ENCODE measurements around the gene PSME1.

DNA sequence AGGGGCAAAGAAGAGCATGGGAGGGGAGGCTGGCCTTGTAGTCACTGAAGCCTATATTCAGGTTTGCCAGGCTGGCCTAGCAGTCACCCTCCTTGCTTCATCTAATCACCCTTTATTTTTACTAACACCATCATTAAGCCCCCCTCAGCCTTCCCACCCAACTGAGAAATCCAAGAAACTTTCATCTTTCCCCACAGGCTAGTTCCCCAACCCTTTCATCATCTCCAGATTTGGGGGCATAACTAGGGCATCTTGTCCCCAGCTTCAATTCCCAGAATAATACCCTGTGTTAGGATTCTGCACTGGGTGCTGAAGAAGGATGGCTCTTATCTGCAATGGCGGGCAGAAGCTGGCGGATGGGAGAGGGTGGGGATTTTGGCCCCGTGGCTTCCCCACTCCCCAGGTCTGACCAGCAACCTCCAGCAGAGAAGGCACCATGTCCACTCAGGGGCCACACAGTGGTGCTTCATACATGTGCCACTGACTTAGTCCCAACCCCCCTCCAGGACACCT is 35.0 kb upstream of the PSME1 start:
- TF ChIP-seq, protein P1, sequence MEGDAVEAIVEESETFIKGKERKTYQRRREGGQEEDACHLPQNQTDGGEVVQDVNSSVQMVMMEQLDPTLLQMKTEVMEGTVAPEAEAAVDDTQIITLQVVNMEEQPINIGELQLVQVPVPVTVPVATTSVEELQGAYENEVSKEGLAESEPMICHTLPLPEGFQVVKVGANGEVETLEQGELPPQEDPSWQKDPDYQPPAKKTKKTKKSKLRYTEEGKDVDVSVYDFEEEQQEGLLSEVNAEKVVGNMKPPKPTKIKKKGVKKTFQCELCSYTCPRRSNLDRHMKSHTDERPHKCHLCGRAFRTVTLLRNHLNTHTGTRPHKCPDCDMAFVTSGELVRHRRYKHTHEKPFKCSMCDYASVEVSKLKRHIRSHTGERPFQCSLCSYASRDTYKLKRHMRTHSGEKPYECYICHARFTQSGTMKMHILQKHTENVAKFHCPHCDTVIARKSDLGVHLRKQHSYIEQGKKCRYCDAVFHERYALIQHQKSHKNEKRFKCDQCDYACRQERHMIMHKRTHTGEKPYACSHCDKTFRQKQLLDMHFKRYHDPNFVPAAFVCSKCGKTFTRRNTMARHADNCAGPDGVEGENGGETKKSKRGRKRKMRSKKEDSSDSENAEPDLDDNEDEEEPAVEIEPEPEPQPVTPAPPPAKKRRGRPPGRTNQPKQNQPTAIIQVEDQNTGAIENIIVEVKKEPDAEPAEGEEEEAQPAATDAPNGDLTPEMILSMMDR (IDR thresholded peaks at IDR 0.05) = no peak
- TF ChIP-seq, protein P2, sequence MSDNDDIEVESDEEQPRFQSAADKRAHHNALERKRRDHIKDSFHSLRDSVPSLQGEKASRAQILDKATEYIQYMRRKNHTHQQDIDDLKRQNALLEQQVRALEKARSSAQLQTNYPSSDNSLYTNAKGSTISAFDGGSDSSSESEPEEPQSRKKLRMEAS (IDR thresholded peaks at IDR 0.05) = no peak
- TF ChIP-seq RNF2 (IDR thresholded peaks at IDR 0.05; ENCODE audit: borderline replicate concordance, low read depth) (no peak), MAZ (IDR thresholded peaks at IDR 0.05; ENCODE audit: borderline replicate concordance, low read depth, low read length) (no peak), NFE2L2 (conservative IDR thresholded peaks at IDR 0.05; ENCODE audit: low read length) (no peak)

Data from A549 (cell line).